Kidney glomerular epithelial cell (primary cell): ENCODE data around the gene TBC1D4.
A peak's percentile ranks its signal among the peaks of the same experiment; 100 is the strongest.

Experiments
- DNase-seq: peaks from one replicate; lab custom pipeline; 2025; lab: John Stamatoyannopoulos, UW

Gene TBC1D4

GRCh38 chr13:75482070-75482819 lies at the start of gene TBC1D4:
TSS of gene TBC1D4 (minus strand) at chr13:75482169. CDS start at chr13:75481767, 402 bp downstream.
- peak; percentile 90 for DNase-seq

GRCh38 chr13:75530549-75530961 lies 48.6 kb upstream of the TBC1D4 start:
- DNase-seq, result no peak

- DNase-seq, result no peak
These were observed 40.0 kb upstream of the TBC1D4 start for GRCh38 chr13:75521956-75522355.

- no peak for DNase-seq
These were observed 36.6 kb upstream of the TBC1D4 start for GRCh38 chr13:75518439-75519088.

GRCh38 chr13:75514080-75514995 lies 32.4 kb upstream of the TBC1D4 start:
- DNase-seq, result no peak

GRCh38 chr13:75513271-75513670 lies 31.3 kb upstream of the TBC1D4 start:
- DNase-seq, result no peak

- DNase-seq, result no peak
These were observed 30.3 kb upstream of the TBC1D4 start for GRCh38 chr13:75512253-75512652.

GRCh38 chr13:75511051-75511625 lies 29.2 kb upstream of the TBC1D4 start:
- no peak for DNase-seq

GRCh38 chr13:75508002-75508548 lies 26.1 kb upstream of the TBC1D4 start:
- DNase-seq, result no peak

GRCh38 chr13:75507027-75508001 lies 25.3 kb upstream of the TBC1D4 start:
- no peak for DNase-seq

GRCh38 chr13:75506018-75506417 lies 24.0 kb upstream of the TBC1D4 start:
- no peak for DNase-seq

GRCh38 chr13:75505327-75505726 lies 23.4 kb upstream of the TBC1D4 start:
- no peak for DNase-seq

GRCh38 chr13:75495938-75496337 lies 14.0 kb upstream of the TBC1D4 start:
- DNase-seq, result no peak

GRCh38 chr13:75494491-75494890 lies 12.5 kb upstream of the TBC1D4 start:
- DNase-seq, result peak; percentile 50

GRCh38 chr13:75493156-75493555 lies 11.2 kb upstream of the TBC1D4 start:
- DNase-seq, result no peak

- DNase-seq, result no peak
These were observed 10.4 kb upstream of the TBC1D4 start for GRCh38 chr13:75492389-75492788.

- DNase-seq, result no peak
These were observed 9.4 kb upstream of the TBC1D4 start for GRCh38 chr13:75491376-75491775.

GRCh38 chr13:75489502-75490263 lies 7.7 kb upstream of the TBC1D4 start:
- peak; percentile 47 for DNase-seq

GRCh38 chr13:75486146-75487062 lies 4.4 kb upstream of the TBC1D4 start:
- DNase-seq, result no peak
